Kidney capillary endothelial cell (primary cell): ENCODE data around the gene TMEM25.
"Not testable (repeated sequence)": the region's sequence is repeated elsewhere in the genome, so short reads cannot be mapped to it uniquely, and the experiment has no call there.

ENCODE experiments used
- DNase-seq: peaks from one replicate; pipeline ENCODE4 v3.0.0-alpha.2; 2018; ENCODE audit warnings: low spot score

TMEM25 gene

DNA sequence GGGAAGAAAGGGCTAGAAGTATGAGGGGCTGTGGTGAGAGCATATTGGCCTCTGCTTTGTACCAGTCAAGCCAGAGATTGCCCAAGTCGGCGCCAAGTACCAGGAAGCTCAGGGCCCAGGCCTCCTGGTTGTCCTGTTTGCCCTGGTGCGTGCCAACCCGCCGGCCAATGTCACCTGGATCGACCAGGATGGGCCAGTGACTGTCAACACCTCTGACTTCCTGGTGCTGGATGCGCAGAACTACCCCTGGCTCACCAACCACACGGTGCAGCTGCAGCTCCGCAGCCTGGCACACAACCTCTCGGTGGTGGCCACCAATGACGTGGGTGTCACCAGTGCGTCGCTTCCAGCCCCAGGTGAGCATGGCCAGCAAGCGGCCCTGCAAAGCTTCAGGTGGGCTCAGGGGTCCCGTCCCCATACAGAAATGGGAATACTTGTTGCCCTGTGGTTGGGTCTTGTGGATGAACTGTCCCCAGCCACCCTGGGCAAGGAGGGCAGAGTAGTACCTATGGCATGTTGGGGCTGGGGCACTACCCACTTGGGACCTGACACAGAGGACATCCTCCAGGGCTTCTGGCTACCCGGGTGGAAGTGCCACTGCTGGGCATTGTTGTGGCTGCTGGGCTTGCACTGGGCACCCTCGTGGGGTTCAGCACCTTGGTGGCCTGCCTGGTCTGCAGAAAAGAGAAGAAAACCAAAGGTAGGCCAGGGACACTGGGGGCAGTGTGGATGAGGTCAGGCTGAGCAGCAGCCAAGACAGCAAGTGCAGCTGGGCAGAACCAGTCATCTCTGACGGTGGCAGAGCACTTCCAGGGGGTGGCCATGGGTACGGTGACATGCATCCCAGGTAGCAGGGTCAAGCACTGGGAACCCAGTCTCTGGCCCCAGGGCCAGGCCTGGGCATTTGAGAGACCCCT lies 2.1 kb downstream of the TMEM25 start:
- no peak for DNase-seq

- no peak for DNase-seq
Measured at GRCh38 chr11:118533769-118534729, 3.1 kb downstream of the TMEM25 start.

DNA sequence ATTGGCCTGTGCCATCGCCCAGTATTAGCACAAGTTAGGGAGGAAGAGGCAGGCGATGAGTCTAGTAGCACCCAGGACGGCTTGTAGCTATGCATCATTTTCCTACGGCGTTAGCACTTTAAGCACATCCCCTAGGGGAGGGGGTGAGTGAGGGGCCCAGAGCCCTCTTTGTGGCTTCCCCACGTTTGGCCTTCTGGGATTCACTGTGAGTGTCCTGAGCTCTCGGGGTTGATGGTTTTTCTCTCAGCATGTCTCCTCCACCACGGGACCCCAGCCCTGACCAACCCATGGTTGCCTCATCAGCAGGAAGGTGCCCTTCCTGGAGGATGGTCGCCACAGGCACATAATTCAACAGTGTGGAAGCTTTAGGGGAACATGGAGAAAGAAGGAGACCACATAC lies 4.3 kb downstream of the TMEM25 start:
- DNase-seq = no peak

DNA sequence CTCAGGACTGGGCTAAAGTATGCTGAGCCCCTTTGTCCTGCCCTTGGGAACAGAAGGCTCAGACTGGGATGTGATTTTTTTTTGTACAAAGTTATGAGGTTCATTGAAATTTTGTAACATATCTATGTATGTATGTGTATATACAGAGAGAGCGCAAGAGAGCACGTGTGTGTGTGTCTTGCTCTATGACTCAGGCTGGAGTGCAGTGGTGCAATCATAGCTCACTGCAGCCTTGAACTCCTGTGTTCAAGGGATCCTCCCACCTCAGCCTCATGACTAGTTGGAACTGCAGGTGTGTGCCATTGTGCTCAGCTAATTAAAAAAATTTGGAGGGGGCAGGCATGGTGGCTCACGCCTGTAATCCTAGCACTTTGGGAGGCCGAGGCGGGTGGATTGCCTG lies 5.7 kb downstream of the TMEM25 start:
- no peak for DNase-seq

DNA sequence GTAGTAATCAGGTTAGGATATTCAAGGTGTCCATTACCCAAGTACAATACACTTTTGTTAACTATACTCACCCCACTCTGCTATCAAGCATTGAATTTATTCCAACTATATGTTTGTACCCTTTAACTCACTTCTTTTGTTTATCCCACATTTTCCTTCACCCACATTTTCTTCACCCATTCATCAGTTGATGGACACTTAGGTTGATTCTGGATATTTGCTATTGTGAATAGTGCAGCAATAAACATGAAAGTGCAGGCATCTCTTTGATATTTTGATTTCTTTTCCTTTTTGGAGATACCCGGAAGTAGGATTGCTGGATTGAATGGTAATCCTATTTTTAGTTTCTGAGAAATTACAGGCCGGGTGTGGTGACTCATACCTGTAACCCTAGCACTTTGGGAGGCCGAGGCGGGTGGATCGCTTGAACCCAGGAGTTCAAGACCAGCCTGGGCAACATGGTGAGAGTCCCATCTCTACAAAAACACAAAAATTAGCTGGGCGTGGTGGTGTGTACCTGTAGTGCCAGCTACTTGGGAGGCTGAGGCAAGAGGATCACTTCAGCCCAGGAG lies 6.5 kb downstream of the TMEM25 start:
- DNase-seq = no peak

DNA sequence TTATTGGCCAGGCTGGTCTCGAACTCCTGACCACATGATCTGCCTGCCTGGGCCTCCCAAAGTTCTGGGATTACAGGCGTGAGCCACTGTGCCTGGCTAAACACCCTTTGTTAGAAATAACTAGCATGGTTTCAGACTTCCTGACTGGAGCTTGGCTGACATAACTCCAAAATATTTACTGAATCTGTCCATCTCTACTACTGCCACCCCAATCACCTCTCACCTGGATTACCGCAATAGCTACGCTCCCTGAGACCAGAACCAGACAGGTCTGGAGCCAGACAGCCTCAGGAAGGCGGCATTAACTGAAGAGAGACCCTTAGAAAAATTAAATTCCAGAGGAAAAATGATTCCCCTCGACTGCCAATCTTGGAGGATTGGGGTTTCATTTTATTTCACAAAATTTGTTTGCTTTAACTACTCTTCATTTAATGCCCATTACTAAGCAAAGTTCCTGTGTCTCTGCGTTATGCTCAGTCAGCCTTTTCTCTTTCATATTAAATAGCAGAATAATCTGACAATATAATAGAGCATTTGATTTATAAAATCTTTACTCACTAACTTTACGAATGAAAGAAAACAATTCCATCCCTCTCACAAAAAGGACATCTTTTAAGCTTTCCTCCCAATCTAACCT lies 13.1 kb downstream of the TMEM25 start:
- DNase-seq = no peak

- DNase-seq = no peak
Measured at GRCh38 chr11:118544647-118545010, 13.6 kb downstream of the TMEM25 start.

DNA sequence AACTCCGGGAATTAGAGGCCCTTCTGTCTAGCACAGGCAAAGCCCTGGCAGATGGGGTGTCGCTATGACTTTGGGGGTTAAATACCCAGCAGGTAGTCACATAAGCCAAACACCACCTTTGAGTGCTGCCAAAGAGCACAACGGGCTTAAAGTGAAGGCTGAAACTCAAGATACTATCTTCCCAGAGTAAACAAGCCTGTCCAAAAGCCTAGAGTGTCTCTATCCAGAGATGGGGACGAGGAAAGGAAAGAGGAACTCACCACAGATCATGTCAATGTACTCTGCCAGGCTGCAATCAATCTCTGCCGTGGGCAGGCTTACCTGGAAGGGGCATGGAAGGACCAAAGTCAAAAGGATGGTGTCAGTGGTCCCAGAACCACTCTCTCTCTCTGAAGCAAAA lies 14.5 kb downstream of the TMEM25 start:
- no peak for DNase-seq

DNA sequence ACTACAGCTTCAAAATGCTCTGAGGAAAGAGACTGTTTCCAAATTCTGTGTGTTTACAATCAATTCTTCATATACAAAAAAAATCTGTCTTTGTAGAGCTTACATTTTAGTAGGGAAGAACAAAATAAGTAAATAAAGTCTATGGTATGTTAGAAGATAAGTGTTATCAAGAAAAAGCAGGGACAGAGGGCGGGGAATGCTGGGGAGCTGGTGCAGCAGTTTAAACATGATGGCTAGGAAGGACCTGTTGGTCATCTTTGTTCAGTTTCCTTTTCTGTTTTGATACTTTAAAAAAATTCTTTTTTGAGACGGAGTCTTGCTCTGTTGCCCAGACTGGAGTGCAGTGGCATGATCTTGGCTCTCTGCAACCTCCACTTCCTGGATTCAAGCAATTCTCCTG lies 16.1 kb downstream of the TMEM25 start:
- no peak for DNase-seq

- no peak for DNase-seq
Measured at GRCh38 chr11:118552341-118552740, 21.3 kb downstream of the TMEM25 start.

DNA sequence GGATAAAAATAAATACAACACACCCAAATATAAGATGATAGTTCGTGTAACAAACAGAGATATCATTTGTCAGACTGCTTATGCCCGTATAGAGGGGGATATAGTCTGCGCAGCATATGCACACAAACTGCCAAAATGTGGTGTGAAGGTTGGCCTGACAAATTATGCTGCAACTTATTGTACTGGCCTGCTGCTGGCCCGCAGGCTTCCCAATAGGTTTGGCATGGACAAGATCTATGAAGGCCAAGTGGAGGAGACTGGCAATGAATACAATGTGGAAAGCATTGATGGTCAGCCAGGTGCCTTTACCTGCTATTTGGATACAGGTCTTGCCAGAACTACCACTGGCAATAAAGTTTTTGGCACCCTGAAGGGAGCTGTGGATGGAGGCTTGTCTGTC lies 29.8 kb downstream of the TMEM25 start:
- DNase-seq = no peak

DNA sequence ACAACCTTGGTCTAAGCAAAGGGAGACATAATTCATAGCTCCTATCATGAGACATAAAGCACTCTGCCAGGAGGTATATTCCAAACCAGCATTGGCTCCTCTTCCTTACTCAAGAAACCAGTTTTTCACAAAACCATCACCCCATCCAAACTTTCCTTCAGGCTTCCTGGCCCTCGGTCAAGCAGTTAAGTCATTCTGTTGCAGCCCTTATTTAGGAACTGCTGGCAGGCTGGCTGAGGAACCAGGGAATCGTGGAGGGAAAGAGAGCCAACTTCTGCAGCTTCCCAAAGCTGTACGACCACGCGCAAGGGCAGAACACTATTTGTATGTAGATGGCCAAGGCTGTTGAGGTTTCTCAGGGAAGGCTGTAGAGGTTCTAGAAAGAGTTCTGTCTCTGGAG lies 34.1 kb downstream of the TMEM25 start:
- DNase-seq = no peak

GRCh38 chr11:118569670-118570069 lies 38.7 kb downstream of the TMEM25 start:
- no peak for DNase-seq

DNA sequence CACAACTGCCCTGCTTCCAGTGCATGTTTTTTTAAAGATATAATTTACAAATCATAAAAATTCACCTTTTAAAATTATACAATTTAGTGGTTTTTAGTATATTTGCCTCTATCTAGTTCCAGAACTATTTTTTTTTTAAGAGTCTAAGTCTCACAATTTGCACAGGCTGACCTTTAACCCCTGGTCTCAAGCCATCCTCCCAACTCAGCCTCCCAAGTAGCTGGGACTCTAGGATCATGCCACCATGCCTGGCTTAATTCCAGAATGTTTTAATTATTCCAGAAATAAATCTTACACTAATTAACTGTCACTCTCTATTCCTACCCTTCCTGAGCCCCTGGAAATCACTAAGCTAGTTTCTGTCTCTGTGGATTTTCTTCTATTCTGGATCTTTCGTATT lies 39.8 kb downstream of the TMEM25 start:
- no peak for DNase-seq

DNA sequence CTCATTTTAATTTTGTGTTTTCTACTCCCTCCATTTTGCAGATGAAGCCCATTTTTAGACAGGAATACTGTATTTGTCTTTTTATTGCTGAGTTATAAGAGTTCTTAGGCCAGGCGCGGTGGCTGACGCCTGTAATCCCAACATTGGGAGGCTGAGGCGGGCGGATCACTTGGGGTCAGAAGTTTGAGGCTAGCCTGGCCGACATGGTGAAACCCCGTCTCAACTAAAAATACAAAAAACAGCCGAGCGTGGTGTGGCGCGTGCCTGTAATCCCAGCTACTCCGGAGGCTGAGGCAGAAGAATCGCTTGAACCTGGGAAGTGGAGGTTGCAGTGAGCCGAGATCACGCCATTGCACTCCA lies 40.7 kb downstream of the TMEM25 start:
- DNase-seq = not testable (repeated sequence)

GRCh38 chr11:118572061-118572980 lies 41.3 kb downstream of the TMEM25 start, which contains the start of gene ARCN1:
TSS of gene ARCN1 (plus strand) at chr11:118572409. CDS start at chr11:118572548, 139 bp downstream.
- peak; percentile 61 for DNase-seq

DNA sequence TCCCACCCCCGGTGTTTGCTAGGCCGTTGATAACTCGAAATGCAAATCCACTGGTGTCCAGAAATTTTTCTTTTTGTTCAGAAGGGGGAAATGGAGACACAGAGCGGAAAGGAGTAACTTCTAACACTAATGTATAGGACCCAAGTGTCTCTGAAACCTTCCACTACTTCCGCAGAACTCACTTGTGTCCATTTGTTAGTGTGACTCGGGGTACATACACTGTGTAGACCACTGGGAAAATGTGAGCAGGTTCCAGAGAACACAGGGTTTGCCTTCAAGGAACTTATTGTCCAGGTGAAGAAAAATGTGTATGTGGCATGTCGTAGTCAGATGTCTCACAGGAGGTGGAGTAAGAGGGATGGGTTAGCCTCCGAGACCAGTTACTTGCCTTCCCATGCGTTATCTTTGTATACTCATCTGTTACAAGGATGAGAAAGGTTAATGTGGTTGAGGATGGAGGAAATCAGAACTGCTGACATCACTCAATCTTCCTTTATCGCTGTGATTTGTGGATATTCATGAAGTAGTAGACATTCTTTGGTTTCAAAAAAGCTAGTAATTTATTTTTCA lies 42.1 kb downstream of the TMEM25 start:
- DNase-seq = peak; percentile 35

DNA sequence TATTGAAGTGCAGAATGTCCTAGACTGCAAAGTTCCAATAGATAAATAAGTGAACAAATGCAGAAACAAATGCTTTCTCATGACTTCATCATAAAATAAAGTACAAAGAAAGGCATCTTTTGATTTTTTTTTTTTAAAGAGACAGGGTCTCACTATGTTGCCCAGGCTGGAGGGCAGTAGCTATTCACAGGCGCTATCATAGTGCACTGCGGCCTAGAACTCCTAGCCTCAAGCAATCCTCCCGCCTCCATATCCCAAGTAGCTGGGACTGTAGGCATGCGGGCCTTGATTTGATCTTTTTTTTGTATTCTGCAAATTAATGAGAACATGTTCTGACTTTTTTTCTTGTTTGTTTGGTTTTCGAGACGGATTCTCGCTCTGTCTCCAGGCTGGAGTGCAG lies 43.6 kb downstream of the TMEM25 start:
- no peak for DNase-seq

DNA sequence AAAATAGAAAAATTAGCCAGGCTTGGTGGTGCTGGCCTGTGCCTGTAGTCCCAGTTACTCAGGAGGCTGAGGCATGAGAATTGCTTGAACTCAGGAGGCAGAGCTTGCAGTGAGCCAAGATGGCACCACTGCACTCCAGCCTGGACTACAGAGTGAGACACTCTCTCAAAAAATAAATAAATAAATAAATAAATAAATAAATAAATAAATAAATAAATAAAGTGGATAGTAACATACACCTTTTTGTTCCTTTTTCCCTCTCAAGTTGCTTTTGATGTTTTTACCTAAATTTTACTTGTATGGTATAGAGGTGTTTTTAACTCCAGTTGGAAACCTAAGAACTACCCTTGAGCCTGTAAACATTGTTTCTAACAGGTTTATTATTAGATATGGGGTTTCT lies 47.0 kb downstream of the TMEM25 start:
- DNase-seq = not testable (repeated sequence)

GRCh38 chr11:118581057-118581456 lies 50.1 kb downstream of the TMEM25 start:
- DNase-seq = peak; percentile 16
